Activated CD8-positive, alpha-beta memory T cell treated with anti-CD3 and anti-CD28 coated beads, Interleukin-2, amount 50 U/mL, for 24 hours (primary cell): Measurements from ENCODE around the gene SPPL3.
A peak's percentile ranks its signal among the peaks of the same experiment; 100 is the strongest.
"Not testable (repeated sequence)": the region's sequence is repeated elsewhere in the genome, so short reads cannot be mapped to it uniquely, and the experiment has no call there.

ENCODE experiments used
- DNase-seq: peaks from one replicate; pipeline ENCODE4 v3.0.0-alpha.2; 2020; ENCODE audit errors: extremely low read depth

Gene SPPL3, protein sequence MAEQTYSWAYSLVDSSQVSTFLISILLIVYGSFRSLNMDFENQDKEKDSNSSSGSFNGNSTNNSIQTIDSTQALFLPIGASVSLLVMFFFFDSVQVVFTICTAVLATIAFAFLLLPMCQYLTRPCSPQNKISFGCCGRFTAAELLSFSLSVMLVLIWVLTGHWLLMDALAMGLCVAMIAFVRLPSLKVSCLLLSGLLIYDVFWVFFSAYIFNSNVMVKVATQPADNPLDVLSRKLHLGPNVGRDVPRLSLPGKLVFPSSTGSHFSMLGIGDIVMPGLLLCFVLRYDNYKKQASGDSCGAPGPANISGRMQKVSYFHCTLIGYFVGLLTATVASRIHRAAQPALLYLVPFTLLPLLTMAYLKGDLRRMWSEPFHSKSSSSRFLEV

DNA sequence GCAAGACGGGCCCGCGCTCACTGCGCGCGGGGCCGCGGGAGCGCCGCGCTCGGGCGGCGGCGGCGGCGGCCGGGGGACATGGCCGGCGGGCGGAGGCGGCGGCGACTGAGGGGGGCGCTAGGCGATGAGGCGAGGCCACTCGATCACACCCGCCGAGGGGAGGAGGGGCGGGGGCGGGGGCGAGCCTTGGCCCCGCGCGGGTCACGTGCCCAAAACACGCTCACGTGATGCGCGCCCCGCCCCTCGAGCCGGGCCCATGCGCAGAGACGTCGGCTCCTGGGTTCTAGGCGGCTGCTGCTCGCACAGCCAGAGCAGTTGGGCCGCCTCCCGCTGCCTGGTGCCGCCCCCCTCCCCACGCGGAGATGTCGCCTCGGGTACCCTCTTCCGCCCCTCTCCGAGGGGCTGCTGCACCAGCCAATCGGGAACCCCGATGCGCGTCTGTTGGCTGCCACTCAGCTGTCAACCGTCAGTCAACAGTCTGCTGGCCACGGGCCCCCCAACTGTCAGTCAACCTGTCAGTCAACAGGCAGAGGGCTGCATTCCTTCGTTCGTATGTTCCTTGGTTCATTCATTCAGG, at the start of gene SPPL3:
Gene SPPL3 (minus strand): TSS at position 162 of the 577 bp plus-strand sequence. CDS start 491 bp downstream, outside the sequence.
- DNase-seq, result peak; percentile 77

DNA sequence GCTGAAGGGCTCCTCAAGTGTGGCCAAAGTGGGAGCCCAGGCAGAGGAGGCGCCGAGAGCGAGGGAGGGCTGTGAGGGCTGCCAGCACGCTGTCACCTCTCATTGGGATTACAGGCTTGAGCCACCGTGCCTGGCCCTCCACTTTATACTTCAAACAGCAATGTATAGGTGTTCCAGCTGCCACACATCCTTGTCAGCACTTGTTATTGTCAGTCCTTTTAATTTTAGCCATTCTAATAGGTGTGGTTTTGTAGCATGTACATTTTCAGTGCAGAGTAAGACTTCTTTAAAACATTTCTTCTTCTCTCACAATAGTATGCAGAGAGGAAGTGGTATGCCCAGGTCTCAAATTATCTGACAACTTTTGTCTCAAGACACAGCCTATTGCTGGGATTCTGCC, 46.6 kb upstream of the SPPL3 start:
- DNase-seq, result no peak

DNA sequence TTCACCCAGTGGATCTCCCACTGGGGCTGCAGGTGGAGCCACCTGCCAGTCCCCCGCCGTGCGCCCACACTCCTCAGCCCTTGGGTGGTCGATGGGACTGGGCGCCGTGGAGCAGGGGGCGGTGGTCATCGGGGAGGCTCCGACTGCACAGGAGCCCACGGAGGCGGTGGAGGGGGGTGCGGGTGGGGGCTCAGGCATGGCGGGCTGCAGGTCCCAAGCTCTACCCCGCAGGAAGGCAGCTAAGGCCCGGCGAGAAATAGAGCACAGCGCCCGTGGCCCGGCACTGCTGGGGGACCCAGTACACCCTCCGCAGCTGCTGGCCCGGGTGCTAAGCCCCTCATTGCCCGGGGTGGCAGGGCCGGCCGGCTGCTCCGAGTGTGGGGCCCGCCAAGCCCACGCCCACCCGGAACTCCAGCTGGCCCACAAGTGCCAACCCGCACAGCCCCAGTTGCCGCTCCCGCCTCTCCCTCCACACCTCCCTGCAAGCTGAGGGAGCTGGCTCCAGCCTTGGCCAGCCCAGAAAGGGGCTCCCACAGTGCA, 46.2 kb upstream of the SPPL3 start:
- DNase-seq, result not testable (repeated sequence)

DNA sequence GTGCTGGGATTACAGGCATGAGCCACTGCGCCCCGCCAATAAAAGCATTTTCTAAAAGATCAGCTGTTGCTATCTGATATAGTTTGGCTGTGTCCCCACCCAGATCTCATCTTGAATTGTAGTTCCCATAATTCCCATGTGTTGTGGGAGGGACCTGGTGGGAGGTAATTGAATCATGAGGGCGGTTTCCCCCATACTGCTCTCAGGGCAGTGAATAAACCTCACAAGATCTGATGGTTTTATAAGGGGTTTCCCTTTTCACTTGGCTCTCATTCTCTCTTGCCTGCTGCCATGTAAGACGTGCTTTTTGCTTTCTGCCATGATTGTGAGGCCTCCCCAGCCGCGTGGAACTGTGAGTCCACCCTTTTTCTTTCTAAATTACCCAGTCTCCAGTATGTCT, 41.4 kb upstream of the SPPL3 start:
- DNase-seq, result not testable (repeated sequence)

DNA sequence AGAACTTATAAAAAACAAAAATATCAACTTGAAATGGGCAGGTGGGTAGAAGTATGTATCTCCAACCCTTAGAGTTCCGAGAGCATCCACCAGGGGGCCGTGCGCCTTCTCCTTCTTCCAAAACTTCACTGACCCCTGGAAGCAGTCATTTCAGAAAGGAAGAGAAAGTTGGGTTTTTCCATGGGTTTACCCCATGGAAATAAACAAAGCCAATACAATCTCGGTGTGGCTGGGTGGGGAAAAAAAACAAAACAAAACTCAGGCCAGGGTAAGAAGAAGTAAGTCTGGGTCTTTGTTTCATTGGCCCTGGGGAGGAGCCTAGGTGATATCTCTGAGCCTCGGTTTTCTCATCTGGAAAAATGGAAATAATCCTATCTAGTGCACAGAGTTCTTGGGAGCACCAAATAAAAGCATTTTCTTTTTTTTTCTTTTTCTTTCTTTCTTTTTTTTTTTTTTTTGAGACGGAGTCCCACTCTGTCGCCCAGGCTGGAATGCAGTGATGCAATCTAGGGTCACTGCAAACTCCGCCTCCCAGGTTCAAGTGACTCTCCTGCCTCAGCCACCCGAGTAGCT, 40.6 kb upstream of the SPPL3 start:
- peak; percentile 23 for DNase-seq

DNA sequence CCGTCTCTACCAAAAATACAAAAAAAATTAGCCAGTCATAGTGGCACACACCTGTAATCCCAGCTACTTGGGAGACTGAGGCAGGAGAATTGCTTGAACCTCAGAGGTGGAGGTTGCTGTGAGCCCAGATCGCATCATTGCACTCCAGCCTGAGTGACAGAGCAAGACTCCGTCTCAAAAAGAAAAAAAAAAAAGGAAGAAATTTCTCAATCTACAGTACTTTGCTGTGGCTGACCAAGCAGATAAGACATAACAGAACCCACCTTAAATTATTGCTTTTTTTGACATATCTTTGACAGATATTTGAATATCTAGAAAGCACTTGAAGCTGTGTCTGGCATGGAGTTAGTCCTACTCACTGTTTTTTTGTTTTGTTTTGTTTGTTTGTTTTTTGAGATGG, 39.3 kb upstream of the SPPL3 start:
- DNase-seq, result no peak

DNA sequence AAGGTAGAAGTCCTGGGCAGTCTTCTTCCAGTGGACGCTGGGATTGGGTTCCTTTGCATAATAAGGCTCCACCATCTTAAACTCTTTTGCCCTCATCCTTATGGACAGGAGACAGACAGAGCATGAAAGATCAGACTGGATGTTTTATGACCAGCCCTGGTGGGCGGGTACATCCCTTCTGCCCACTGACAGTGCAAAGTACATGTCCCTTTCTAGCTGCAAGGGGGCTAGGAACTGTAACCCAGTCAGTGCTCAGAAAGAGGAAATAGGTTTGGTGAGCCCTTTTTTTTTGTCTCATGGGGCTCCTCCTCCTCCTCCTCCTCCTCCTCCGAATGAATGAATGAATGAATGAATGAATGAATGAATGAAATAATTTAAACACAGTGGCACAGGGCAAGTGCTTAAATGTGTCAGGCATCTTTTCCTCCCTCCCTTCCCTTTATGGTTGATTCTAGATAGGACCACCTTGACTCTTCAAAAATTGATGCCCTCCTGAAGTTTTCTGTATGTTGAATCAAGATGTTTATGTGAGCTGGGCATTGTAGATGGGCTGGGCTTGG, 37.8 kb upstream of the SPPL3 start:
- DNase-seq, result no peak

DNA sequence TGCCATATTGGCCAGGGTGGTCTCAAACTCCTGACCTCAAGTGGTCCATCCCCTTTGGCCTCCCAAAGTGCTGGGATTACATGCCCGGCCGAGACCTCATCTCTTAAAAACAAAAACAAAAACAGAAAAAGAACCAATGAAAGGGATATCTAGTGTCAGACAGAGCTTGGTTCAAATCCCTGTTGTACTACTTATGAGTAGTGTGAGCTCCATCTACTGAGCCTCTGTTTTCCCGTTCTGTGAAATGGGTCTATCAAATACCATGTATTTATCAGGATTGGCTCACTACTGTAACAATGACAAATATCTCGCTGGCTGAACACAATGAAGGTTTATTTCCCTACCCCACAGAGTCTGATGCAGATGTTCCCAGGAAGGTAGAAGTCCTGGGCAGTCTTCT, 37.3 kb upstream of the SPPL3 start:
- DNase-seq, result no peak

DNA sequence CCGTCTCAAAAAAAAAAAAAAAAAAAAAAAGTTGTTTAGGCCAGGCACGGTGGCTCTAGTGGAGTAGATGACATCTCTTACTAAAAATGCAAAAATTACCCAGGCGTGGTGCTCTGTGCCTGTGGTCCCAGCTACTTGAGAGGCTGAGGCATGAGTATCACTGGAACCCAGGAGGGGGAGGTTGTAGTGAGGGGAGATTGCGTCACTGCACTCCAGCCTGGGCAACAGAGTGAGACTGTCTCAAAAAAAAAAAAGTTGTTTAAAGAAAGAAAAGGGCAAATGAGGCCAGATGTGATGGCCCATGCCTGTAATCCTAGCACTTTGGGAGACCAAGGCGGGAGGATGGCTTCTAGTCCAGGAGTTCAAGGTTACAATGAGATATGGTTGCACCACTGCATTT, 36.6 kb upstream of the SPPL3 start:
- no peak for DNase-seq

DNA sequence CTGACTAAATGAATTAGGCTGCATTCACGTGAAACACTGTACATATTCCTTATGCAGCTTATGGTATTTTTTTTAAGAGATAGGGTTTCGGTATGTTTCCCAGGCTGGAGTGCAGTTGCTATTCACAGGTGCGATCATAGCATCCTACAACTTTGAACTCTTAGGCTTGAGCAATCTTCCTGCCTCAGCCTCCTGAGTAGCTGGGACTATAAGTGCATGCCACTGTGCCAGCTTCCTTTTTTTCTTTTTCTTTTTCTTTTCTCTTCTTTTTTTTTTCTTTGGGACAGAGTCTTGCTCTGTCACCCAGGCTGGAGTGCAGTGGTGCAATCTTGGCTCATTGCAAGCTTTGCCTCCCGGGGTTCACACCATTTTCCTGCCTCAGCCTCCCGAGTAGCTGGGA, 35.8 kb upstream of the SPPL3 start:
- DNase-seq, result no peak

DNA sequence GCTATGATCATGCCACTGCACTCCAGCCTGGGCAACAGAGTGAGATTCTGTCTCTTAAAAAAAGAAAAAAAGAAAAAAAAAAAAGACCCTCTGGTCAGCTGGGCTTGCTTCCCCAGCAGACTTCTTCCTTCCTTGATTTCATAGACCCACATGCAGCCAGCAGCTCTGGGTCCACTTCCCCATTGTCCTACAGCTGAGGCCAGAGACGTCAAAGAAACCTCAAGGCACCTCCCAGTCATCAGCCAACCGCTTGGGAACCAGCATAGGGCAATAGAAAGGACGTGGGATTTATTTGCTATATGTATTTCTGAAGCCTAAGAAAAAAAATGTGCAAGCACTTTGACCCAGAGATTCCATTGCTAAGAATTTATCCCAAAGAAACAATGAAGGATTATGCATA, 35.4 kb upstream of the SPPL3 start:
- no peak for DNase-seq

DNA sequence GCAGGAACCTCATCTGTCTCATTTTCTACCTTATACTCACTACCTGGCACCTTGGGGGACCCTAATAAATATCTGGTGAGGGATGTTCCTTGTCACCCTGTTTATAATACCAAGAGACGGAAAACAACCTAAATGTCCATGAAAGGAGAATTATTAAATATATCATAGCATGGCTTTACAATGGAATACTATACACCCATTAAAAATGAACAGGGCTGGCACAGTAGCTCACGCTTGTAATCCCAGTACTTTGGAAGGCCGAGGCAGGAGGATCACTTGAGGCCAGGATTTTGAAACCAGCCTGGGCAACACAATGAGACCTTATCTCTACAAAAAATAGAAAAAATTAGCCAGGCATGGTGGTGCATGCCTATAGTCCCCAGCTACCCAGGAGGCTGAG, 34.3 kb upstream of the SPPL3 start:
- DNase-seq, result no peak

DNA sequence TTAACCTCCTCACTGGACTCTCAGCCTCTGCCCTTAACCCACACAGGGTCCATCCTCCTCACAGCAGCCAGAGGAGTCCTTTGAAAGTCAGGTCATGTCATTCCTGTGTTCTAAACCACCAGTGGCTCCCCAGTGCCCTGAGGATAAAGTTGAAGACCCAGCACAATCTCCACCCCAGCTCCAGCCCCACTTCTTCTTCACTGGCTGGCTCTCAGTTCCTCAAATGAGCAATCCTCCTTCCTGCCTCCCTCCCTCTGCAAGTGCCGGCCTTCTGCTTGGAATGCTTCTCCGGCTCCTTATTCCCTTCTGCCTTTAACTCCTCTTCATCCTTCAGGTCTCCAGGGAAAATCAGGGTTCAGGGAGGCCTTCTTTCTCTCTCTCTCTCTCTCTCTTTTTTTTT, 32.0 kb upstream of the SPPL3 start:
- DNase-seq, result no peak

DNA sequence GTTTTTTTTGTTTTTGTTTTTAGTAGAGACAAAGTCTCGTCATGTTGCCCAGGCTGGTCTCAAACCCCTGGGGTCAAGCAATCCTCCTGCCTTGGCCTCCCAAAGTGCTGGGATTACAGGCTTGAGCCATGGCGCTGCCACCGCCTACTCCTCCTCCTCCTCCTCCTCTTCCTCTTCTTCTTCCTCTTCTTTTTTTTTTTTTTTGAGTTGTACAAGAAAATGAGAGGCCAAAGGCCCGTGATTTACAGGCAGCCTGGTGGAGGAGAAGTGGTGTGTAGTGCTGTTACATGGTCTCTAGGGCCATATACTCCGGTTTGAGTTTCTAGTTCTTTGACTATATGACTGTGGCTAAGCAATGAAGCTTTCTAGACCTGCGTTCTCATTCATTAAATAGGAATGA, 29.6 kb upstream of the SPPL3 start:
- DNase-seq, result no peak

DNA sequence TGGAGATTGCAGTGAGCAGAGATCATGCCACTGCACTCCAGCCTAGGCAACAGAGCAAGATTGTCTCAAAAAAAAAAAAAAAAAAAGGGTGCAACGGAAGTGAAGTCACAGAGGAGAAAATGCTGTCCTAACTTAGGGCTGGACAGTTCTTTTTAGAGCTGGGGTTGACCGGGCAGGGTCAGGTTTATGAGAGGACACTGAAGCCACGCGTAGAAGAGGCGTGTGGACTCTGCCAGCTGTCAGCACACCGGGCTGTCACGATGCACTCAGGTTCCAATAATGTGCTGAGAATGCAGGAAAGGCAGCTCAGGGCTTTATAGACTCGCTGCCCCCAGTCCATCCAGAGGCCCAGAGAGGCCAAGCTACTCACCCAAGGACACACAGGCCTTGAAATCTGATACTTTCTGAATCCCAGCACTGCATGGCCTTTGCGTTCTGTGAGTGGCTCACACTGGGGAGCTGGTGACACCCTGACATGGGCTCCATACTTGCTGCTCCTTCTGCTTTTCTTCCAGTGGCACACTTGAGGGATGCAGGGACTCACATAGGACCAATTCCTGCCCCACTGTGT, 28.9 kb upstream of the SPPL3 start:
- DNase-seq, result no peak

DNA sequence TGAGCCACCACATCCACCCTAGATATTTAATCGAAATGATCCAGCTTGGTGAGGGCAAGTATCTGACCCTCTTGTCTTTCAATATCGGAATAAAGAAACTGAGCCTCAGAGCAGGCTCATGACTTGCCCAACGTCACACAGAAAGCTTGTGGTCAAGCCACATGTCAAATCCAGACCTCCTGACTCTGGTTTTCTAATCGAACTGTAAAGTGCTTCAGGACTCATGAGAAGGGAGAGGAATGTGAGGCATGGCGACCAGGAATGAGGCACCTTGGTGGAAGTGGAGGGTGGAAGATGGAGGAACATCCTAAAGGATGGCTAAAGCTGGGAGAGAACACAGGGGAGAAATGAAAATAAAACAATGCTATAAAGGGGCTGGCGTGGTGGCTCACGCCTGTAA, 27.9 kb upstream of the SPPL3 start:
- no peak for DNase-seq

DNA sequence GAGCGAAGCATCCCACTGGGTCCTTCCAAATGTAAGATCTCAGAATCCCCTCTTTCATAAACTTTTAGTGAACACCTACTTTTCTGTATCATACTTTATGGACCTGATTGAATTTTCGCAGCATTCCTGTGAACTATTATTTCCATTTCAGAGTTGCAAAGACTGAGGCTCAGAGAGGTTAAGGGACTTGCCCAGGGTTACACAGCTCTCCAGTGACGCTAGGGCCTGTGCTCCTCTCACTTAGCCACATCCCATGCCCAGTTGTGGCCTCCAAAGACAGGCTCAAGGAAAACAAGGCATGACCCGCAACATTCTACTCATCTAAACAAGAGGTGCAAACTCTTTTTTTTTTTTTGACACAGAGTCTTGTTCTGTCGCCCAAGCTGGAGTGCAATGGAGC, 25.9 kb upstream of the SPPL3 start:
- DNase-seq, result no peak

DNA sequence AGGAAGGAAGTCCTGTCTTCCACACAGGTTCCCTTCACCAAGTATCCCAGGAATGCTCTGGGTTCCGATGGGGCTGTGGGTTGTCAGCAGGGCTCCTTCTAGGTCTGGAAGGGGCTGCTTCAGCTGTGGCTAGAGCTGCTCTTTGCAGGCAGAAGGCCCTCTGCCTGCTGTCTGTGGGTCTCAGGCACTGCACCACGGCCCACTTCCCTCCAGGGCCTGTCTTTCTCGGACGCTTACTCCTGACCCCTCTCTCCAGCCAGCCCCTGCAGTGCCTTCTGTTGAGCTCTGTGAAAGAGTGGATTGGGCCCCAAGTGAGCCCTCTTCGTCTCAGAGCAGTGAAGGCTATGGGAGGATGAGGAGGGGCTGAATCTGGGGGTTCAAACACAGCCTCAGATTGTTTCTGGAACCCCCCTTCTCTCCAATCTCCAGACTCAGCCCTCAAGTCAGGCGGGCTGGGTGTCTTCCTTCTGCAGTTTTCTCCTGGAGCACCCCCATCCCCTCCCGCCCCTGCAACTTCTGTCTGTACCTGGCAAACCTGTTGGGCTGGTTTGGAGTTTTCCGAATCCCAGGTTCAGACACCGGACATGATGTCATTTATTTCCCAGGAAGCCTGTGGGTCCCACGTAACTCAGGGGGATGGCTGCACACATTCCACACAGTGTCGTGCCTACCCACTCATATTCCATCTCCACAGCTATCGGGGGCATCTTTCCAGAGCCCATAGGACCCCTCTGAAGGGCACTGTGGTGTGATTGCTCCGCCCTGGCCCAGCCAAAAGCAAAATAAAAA, 24.9 kb upstream of the SPPL3 start:
- no peak for DNase-seq

DNA sequence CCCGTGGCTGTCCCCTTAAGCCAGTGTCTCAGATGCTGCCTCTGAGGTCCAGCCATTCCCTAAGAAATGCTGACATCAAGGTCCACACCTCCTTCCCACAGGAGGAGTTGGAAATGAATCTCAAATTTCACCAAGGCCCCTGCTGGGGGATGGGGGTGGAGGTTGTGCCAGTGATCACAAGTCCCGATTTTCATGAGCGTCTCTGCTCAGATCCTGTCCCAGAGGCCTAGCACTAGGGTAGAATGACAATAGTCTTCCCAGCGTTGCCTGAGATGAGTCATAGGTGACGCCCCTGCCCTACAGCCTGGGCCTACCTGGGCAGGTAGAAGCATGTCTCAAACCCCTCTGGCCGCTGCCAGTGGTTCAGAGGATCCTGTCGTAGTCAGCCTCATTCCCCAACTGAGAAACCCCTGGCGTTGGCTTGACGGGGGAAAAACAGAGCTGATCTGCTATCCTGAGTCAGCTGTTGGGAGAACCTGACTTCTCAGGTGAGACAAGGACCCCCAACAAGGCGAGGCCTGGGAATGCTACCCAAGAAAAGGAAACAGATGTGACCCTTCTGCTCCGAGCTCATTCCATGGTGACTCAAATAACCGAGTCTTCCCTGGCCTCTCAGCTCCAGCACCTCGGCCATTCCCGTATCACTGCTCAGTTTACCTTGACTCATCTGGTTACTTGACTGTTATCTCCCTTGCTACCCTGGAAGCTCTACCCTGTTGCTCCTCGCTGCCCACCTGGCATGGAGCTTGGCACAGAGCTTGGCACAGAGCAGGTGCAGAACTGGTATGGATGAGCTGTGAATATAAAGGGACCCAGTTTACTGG, 21.8 kb upstream of the SPPL3 start:
- DNase-seq, result no peak

DNA sequence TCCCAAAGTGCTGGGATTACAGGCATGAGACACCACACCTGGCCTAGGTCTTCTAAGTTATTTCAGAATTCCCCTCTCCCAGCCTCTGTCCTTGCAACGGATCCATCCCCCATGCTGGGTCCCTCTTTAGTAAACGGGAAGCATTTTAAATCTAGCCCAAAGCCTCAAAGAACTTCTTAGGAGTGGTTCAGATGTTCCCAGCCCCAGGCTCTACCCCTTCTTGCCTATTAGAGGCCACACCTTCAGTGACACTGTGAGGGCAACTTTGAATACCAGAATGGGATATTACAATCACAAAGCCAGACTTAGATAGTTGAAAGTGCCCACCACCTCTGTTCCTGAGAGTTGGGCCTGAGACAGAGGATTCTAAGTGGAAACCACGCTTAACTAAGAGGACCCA, 18.1 kb upstream of the SPPL3 start:
- DNase-seq, result no peak

DNA sequence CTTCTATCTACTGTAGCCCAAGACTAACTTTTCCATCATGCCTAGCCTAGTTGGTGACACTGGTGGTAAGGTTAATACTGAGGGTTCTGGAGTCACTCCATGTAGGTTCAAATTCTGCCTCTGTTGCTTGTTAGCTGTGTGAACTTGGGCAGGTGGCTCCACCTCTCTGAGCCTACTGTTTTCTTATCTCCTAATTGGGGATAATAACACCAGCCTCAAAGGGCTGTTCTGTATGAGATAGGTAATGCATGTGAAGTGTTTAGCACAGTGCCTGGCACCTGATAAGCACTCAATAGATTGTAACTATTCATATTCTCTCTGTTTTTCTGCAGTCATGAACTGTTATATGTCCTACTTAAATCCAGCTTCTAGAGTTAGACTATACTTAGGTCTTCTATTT, 17.5 kb upstream of the SPPL3 start:
- DNase-seq, result no peak
